Keratinocyte (primary cell): ENCODE results near the gene C11orf65. TPM values are rescaled to one million over a fixed set of nuclear protein-coding genes. Genes with fewer than 3 reads are reported as not detected.

Experiments used
- DNase-seq: peaks from one replicate; pipeline ENCODE4 v3.0.0-alpha.2; 2011; ENCODE audit warnings: low read depth, missing footprints, low spot score
- FAIRE-seq: peaks from 2 replicates; lab custom pipeline; 2011; peaks lifted over from hg19 to GRCh38; lab: Jason Lieb, UNC
- H2AFZ ChIP-seq: 2 replicates; pipeline ENCODE4 v1.6.0; 2012; ENCODE audit warnings: low read length, control low read depth, inconsistent platforms; ENCODE audit not compliant: control insufficient read depth
- H3K27ac ChIP-seq: 2 replicates; pipeline ENCODE4 v1.5.1; 2011; ENCODE audit warnings: low read length; ENCODE audit not compliant: control insufficient read depth, insufficient read depth
- H3K27me3 ChIP-seq: 3 replicates; pipeline ENCODE4 v1.6.0; 2011; ENCODE audit warnings: low read length; ENCODE audit not compliant: control insufficient read depth, insufficient read depth; ENCODE audit errors: extremely low read depth
- H3K36me3 ChIP-seq, 2 experiments: 2 replicates in 1 of 2; 3 replicates in 1 of 2; pipeline ENCODE4 v1.5.1; 2011; ENCODE audit warnings: low read length in 2 of 2, mild to moderate bottlenecking in 1 of 2; ENCODE audit not compliant: control insufficient read depth in 2 of 2, insufficient read depth in 2 of 2; ENCODE audit errors: extremely low read depth in 1 of 2
- H3K4me1 ChIP-seq: 3 replicates; pipeline ENCODE4 v1.5.1; 2011; ENCODE audit warnings: low read length; ENCODE audit not compliant: control insufficient read depth, insufficient read depth; ENCODE audit errors: extremely low read depth
- H3K4me2 ChIP-seq: 3 replicates; pipeline ENCODE4 v1.6.0; 2011; ENCODE audit warnings: low read depth, low read length; ENCODE audit not compliant: control insufficient read depth, insufficient read depth; ENCODE audit errors: extremely low read depth
- H3K4me3 ChIP-seq, 3 experiments: fragments of 200-600 bp in 1 of 3; sonication (generic) in 1 of 3; 2 replicates in 2 of 3; 3 replicates in 1 of 3; pipeline ENCODE4 v1.5.1; 2011 to 2016; ENCODE audit warnings: low read length in 3 of 3, mild to moderate bottlenecking in 3 of 3, control low read depth in 2 of 3, inconsistent platforms in 1 of 3, low read depth in 1 of 3, mixed read lengths in 1 of 3, mixed run types in 1 of 3, moderate library complexity in 1 of 3; ENCODE audit not compliant: control insufficient read depth in 2 of 3, insufficient read depth in 2 of 3; ENCODE audit errors: extremely low read depth in 1 of 3
- H3K79me2 ChIP-seq: 2 replicates; pipeline ENCODE4 v1.6.0; 2012; ENCODE audit warnings: low read length; ENCODE audit not compliant: control insufficient read depth, insufficient read depth
- H3K9ac ChIP-seq: 3 replicates; pipeline ENCODE4 v1.6.0; 2011; ENCODE audit warnings: low read length; ENCODE audit not compliant: control insufficient read depth, insufficient read depth; ENCODE audit errors: extremely low read depth
- H3K9me1 ChIP-seq: 3 replicates; pipeline ENCODE4 v1.6.0; 2011; ENCODE audit warnings: low read length; ENCODE audit not compliant: control insufficient read depth, insufficient read depth; ENCODE audit errors: extremely low read depth
- H3K9me3 ChIP-seq: 2 replicates; pipeline ENCODE4 v1.5.1; 2012; ENCODE audit warnings: low read depth, low read length; ENCODE audit not compliant: control insufficient read depth
- H4K20me1 ChIP-seq: 3 replicates; pipeline ENCODE4 v1.6.0; 2011; ENCODE audit warnings: low read length; ENCODE audit not compliant: control insufficient read depth, insufficient read depth; ENCODE audit errors: extremely low read depth
- EZH2 ChIP-seq: IDR thresholded peaks from one replicate; pipeline ENCODE4 v1.6.1; 2012; ENCODE audit warnings: inconsistent platforms, mild to moderate bottlenecking, low read length, moderate library complexity
- dilution Hi-C: fragments of 300-500 bp; cut with MboI; formaldehyde crosslinking; loops from one replicate; pipeline ENCODE4 v1.7.0; 2020; ENCODE audit warnings: low sequenced_read_pairs; ENCODE audit not compliant: extremely low pct_ligation_motif_present
- polyA plus RNA-seq, 5 experiments: library from polyadenylated mRNA; depleted of rRNA in 3 of 5; stranded (reverse) in 3 of 5; stranded (forward) in 1 of 5; unstranded in 1 of 5; fragments of >200 nt; gene quantifications; 1 replicate in 1 of 5; 2 replicates in 3 of 5; 3 replicates in 1 of 5; pipeline versions ENCODE4 v1.2.1 to v1.2.3, GENCODE V29; 2011 to 2012; ENCODE audit warnings: missing spikeins in 2 of 5, low read depth in 1 of 5, low replicate concordance in 1 of 5
- TF ChIP-seq, protein P1 (sequence below), 3 experiments: IDR thresholded peaks in 1 of 3; conservative IDR thresholded peaks in 1 of 3; optimal IDR thresholded peaks in 1 of 3; 2 replicates in 2 of 3; 3 replicates in 1 of 3; pipeline versions ENCODE3 to v1.5.1; 2011; ENCODE audit warnings: low read length in 3 of 3, mild to moderate bottlenecking in 3 of 3, moderate library complexity in 2 of 3, control low read depth in 1 of 3, inconsistent platforms in 1 of 3; ENCODE audit not compliant: insufficient read depth in 2 of 3; ENCODE audit errors: extremely low read depth in 1 of 3

C11orf65 gene
- polyA plus RNA-seq, 1 donor (not counting 4 experiments of a cell fraction or from before 2014, with no cell fraction given), result 0.83 TPM

DNA sequence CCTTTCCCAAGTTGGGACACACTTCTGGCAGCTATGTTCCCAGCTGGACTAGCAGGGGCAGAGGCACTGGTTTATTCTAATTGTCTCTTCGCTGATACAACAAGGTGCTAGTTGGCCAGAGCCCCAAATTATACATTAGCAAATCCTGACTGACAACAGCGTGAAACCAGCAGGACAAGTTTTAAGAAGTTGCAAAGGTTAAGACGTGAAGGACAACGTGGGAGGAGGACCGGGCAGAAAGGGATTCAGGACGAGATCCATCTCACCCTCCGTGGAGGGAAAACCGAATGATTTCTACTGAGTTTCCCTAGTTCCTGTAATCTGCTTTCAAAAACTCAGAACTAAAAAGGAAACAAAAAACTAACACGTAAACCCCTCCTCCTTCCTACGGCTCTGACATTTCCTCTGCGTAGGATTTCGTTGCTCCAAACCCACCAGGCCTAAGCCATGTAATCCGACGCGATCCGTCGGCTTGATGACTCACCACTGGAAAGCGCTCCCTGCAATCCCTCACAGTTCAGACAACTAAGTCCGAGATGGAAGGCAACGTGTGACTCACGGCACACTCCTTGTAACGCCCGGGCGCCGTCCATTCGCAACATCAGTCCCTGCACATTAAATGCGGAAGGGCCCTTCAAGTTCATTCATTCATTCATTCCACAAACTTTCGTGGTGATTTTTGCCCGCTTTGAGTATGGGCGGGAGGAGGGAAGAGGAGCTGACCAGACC lies 30.2 kb upstream of the C11orf65 start:
- H3K9ac ChIP-seq, result peak overlapping the region; percentile 76
- peaks cover 22% of the 10 kb centered on the region for H3K4me1 ChIP-seq
- H3K79me2 ChIP-seq, result no peaks in the 10 kb centered on the region
- H3K4me3 ChIP-seq, result peak overlapping the region in 2 of 3 experiments; percentile 54 to 73
- H3K4me2 ChIP-seq, result peak overlapping the region; percentile 89
- no peaks in the 10 kb centered on the region for H3K27me3 ChIP-seq
- H3K27ac ChIP-seq, result peak overlapping the region; percentile 91
- peak overlapping the region; percentile 82 for H2AFZ ChIP-seq
- H4K20me1 ChIP-seq, result no peaks in the 10 kb centered on the region
- H3K36me3 ChIP-seq, result no peaks in the 10 kb centered on the region
- peak; percentile 69 for DNase-seq
- dilution Hi-C loops, result no loop called here
- peak; percentile 87 for FAIRE-seq
- H3K9me1 ChIP-seq, result no peaks in the 10 kb centered on the region
- no peaks in the 10 kb centered on the region for H3K9me3 ChIP-seq
- TF ChIP-seq EZH2, result no peak
- TF ChIP-seq, protein P1, sequence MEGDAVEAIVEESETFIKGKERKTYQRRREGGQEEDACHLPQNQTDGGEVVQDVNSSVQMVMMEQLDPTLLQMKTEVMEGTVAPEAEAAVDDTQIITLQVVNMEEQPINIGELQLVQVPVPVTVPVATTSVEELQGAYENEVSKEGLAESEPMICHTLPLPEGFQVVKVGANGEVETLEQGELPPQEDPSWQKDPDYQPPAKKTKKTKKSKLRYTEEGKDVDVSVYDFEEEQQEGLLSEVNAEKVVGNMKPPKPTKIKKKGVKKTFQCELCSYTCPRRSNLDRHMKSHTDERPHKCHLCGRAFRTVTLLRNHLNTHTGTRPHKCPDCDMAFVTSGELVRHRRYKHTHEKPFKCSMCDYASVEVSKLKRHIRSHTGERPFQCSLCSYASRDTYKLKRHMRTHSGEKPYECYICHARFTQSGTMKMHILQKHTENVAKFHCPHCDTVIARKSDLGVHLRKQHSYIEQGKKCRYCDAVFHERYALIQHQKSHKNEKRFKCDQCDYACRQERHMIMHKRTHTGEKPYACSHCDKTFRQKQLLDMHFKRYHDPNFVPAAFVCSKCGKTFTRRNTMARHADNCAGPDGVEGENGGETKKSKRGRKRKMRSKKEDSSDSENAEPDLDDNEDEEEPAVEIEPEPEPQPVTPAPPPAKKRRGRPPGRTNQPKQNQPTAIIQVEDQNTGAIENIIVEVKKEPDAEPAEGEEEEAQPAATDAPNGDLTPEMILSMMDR (optimal IDR thresholded peaks at IDR 0.05 in 1 of 3, IDR thresholded peaks at IDR 0.05 in 1 of 3, conservative IDR thresholded peaks at IDR 0.05 in 1 of 3; ENCODE audit: extremely low read depth in 1 of 3, insufficient read depth in 2 of 3, low read length in 3 of 3), result no peak

DNA sequence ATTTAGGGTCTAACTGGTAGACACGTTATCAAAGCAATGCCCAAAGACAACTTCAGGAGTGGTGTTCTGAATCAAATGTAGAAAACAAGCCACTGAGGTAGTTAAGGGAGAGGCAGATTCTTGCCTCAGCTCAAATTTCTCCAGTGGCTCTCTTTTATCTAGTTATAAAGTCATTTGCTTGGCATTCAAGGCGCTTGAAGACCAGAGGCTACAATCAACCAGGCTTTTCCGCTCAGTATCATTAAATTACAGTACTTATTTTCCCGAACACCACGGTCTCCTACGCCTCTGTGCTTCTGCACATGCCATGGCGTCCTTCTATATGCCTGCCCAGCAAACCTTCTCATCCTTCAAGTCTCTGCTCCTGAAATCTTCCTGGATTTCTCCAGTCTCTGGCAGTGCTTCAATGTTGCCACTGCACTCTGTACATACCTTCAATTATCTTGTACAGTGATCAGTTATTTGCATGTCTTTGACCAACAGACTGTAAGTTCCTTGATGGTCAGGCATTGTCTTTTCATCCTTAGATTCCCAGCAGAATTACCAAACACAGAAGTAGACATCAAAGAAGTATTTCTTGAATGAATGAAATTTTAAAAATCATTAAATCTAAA lies 29.4 kb upstream of the C11orf65 start:
- peaks cover 22% of the 10 kb centered on the region for H3K4me1 ChIP-seq
- no peaks in the 10 kb centered on the region for H3K9me1 ChIP-seq
- H3K27ac ChIP-seq, result peak overlapping the region; percentile 91
- H3K79me2 ChIP-seq, result no peaks in the 10 kb centered on the region
- no peaks in the 10 kb centered on the region for H4K20me1 ChIP-seq
- no peak for TF ChIP-seq EZH2
- TF ChIP-seq, protein P1 (optimal IDR thresholded peaks at IDR 0.05 in 1 of 3, IDR thresholded peaks at IDR 0.05 in 1 of 3, conservative IDR thresholded peaks at IDR 0.05 in 1 of 3; ENCODE audit: extremely low read depth in 1 of 3, insufficient read depth in 2 of 3, low read length in 3 of 3), result no peak
- dilution Hi-C loops, result no loop called here
- peak overlapping the region in 2 of 3 experiments; percentile 11 to 54 for H3K4me3 ChIP-seq
- H3K9me3 ChIP-seq, result no peaks in the 10 kb centered on the region
- peak overlapping the region; percentile 82 for H2AFZ ChIP-seq
- peak overlapping the region; percentile 89 for H3K4me2 ChIP-seq
- no peaks in the 10 kb centered on the region for H3K27me3 ChIP-seq
- no peaks in the 10 kb centered on the region for H3K36me3 ChIP-seq
- peak overlapping the region; percentile 76 for H3K9ac ChIP-seq
- DNase-seq (no peak), FAIRE-seq (peak; percentile 32)
